Fibroblast of lung (primary cell): ENCODE results near the gene FAM83E.

Source experiments
- EZH2 ChIP-seq: IDR thresholded peaks from 2 replicates; pipeline ENCODE4 v1.5.1; 2012; ENCODE audit warnings: low read length, control low read depth, mild to moderate bottlenecking; ENCODE audit errors: missing control alignments
- TF ChIP-seq, protein P1 (sequence below), 2 donors: IDR thresholded peaks in 1 of 2; conservative IDR thresholded peaks in 1 of 2; 1 replicate in 1 of 2; 2 replicates in 1 of 2; pipeline ENCODE4 v1.5.1; 2011 to 2012; ENCODE audit warnings: low read length in 2 of 2, control low read depth in 1 of 2, inconsistent platforms in 1 of 2, low read depth in 1 of 2, mild to moderate bottlenecking in 1 of 2

DNA sequence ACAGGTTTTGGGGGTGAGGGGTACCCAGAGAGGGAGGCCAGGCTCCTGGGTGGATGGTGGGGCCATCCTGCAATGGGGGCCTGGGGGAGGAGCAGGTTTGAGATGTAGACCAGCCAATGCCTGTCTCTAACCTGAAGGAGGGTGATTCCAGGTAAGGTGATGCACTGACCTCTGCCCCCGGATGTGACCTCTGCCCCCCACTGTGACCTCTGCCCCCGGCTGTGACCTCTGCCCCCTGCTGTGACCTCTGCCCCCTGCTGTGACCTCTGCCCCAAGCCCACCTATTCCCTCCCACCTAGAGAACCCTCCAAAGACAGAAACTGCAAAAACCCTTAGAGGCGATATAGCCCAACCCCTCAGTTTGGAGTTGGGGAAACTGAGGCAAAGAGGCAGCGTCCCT, 18.6 kb downstream of the FAM83E start:
- TF ChIP-seq EZH2: no peak
- TF ChIP-seq, protein P1, sequence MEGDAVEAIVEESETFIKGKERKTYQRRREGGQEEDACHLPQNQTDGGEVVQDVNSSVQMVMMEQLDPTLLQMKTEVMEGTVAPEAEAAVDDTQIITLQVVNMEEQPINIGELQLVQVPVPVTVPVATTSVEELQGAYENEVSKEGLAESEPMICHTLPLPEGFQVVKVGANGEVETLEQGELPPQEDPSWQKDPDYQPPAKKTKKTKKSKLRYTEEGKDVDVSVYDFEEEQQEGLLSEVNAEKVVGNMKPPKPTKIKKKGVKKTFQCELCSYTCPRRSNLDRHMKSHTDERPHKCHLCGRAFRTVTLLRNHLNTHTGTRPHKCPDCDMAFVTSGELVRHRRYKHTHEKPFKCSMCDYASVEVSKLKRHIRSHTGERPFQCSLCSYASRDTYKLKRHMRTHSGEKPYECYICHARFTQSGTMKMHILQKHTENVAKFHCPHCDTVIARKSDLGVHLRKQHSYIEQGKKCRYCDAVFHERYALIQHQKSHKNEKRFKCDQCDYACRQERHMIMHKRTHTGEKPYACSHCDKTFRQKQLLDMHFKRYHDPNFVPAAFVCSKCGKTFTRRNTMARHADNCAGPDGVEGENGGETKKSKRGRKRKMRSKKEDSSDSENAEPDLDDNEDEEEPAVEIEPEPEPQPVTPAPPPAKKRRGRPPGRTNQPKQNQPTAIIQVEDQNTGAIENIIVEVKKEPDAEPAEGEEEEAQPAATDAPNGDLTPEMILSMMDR (conservative IDR thresholded peaks at IDR 0.05 in 1 of 2, IDR thresholded peaks at IDR 0.05 in 1 of 2; ENCODE audit: low read depth in 1 of 2, low read length in 2 of 2): no peak
